OCI-LY7 (cell line): ENCODE results near the gene FLVCR2. TPM values are rescaled to one million over a fixed set of nuclear protein-coding genes. Genes with fewer than 3 reads are reported as not detected.

Source experiments
- BruUV-seq: library from RNA; stranded (reverse); fragments of 400-500 nt; replicated peaks from 2 replicates; lab custom pipeline; 2021; lab: Mats Ljungman, UMichigan
- CTCF ChIA-PET: fragments of 300-600 bp; sonication (Branson Sonifier 250); formaldehyde crosslinking; loops from one replicate; lab custom pipeline; 2022; ENCODE audit warnings: antibody characterized with exemption; ENCODE audit not compliant: unreplicated experiment; lab: Charles Lee
- POLR2A ChIA-PET: fragments of 300-600 bp; sonication (Branson Sonifier 250); formaldehyde crosslinking; loops from one replicate; lab custom pipeline; 2022; ENCODE audit warnings: antibody characterized with exemption; lab: Charles Lee
- DNase-seq: peaks from one replicate; pipeline ENCODE4 v3.0.0-alpha.2; 2015; ENCODE audit warnings: low spot score
- H2AFZ ChIP-seq: fragments of 200-600 bp; sonication (generic), shearing (Covaris generic); 2 replicates; pipeline ENCODE4 v1.6.1; 2014; ENCODE audit warnings: mild to moderate bottlenecking, antibody characterized with exemption, low read length, moderate library complexity
- H3K27ac ChIP-seq: fragments of 200-600 bp; sonication (generic); 2 replicates; pipeline ENCODE4 v1.5.1; 2014; ENCODE audit warnings: mixed run types, low read depth, mild to moderate bottlenecking, moderate library complexity, low read length, inconsistent platforms; ENCODE audit not compliant: poor library complexity, severe bottlenecking
- H3K36me3 ChIP-seq: fragments of 200-600 bp; sonication (generic); 2 replicates; pipeline ENCODE4 v1.6.1; 2014; ENCODE audit warnings: mild to moderate bottlenecking, antibody characterized with exemption, low read length, moderate library complexity, mixed read lengths; ENCODE audit not compliant: insufficient read depth
- H3K4me1 ChIP-seq: fragments of 200-600 bp; sonication (generic); 2 replicates; pipeline ENCODE4 v1.5.1; 2014; ENCODE audit warnings: mild to moderate bottlenecking, low read length; ENCODE audit not compliant: insufficient read depth, poor library complexity, severe bottlenecking
- H3K4me2 ChIP-seq: fragments of 200-600 bp; sonication (generic); 2 replicates; pipeline ENCODE4 v1.6.1; 2014; ENCODE audit warnings: mild to moderate bottlenecking, low read length
- H3K4me3 ChIP-seq: fragments of 200-600 bp; sonication (generic); 2 replicates; pipeline ENCODE4 v1.5.1; 2014; ENCODE audit warnings: mild to moderate bottlenecking, low read depth, low read length; ENCODE audit not compliant: poor library complexity, severe bottlenecking
- H3K79me2 ChIP-seq: fragments of 200-600 bp; sonication (generic); 2 replicates; pipeline ENCODE4 v1.6.1; 2016; ENCODE audit warnings: low read depth, mild to moderate bottlenecking, low read length, moderate library complexity, mixed read lengths; ENCODE audit not compliant: insufficient read depth
- H3K9me2 ChIP-seq: fragments of 200-600 bp; sonication (generic); 2 replicates; pipeline ENCODE4 v1.6.1; 2016; ENCODE audit warnings: mild to moderate bottlenecking, low read length, mixed read lengths; ENCODE audit not compliant: insufficient read depth
- H3K9me3 ChIP-seq: fragments of 200-600 bp; sonication (generic); 2 replicates; pipeline ENCODE4 v1.6.1; 2014; ENCODE audit warnings: mild to moderate bottlenecking, mixed run types, low read length, mixed read lengths
- H4K20me1 ChIP-seq: fragments of 200-600 bp; sonication (generic); 2 replicates; pipeline ENCODE4 v1.6.1; 2014; ENCODE audit warnings: mild to moderate bottlenecking, antibody characterized with exemption, low read length, moderate library complexity, mixed read lengths; ENCODE audit not compliant: insufficient read depth
- EZH2phosphoT487 ChIP-seq: fragments of 200-600 bp; sonication (generic); IDR thresholded peaks from 2 replicates; pipeline ENCODE4 v1.6.1; 2018; ENCODE audit warnings: low read depth, borderline replicate concordance, mild to moderate bottlenecking, mixed run types, antibody characterized with exemption, low read length, moderate library complexity, mixed read lengths
- intact Hi-C: fragments of 100-400 bp; cut with micrococcal nuclease; formaldehyde crosslinking; loops from one replicate; pipeline ENCODE4 v1.10.0; 2022; ENCODE audit not compliant: unreplicated experiment
- total RNA-seq, 2 experiments: library from RNA; depleted of rRNA in 1 of 2; stranded (reverse); fragments of >200 nt in 1 of 2; shearing (Covaris generic) in 1 of 2; gene quantifications; 2 replicates each; pipeline ENCODE4 v1.2.3, GENCODE V29; 2014 to 2022
- TF ChIP-seq, protein P1 (sequence below): fragments of 200-600 bp; sonication (generic); conservative IDR thresholded peaks from 2 replicates; pipeline ENCODE4 v1.5.1; 2014; ENCODE audit warnings: mild to moderate bottlenecking, antibody characterized with exemption, low read length, moderate library complexity, mixed read lengths

The FLVCR2 gene
- total RNA-seq, 2 experiments from 2014 or later: not detected

GRCh38 chr14:75539162-75539560, 39.3 kb upstream of the FLVCR2 start:
- Histone ChIP-seq H3K27ac (no peak overlapping the region), H3K4me1 (peaks cover 11% of the 10 kb centered on the region), H2AFZ (no peak overlapping the region), H3K4me3 (no peak overlapping the region), H3K9me2 (no peaks in the 10 kb centered on the region), H4K20me1 (no peaks in the 10 kb centered on the region), H3K9me3 (no peaks in the 10 kb centered on the region), H3K4me2 (no peak overlapping the region), H3K79me2 (no peaks in the 10 kb centered on the region), H3K36me3 (no peaks in the 10 kb centered on the region)
- no peak for DNase-seq
- BruUV-seq: no TSS peak
- no peak for TF ChIP-seq EZH2phosphoT487
- TF ChIP-seq, protein P1, sequence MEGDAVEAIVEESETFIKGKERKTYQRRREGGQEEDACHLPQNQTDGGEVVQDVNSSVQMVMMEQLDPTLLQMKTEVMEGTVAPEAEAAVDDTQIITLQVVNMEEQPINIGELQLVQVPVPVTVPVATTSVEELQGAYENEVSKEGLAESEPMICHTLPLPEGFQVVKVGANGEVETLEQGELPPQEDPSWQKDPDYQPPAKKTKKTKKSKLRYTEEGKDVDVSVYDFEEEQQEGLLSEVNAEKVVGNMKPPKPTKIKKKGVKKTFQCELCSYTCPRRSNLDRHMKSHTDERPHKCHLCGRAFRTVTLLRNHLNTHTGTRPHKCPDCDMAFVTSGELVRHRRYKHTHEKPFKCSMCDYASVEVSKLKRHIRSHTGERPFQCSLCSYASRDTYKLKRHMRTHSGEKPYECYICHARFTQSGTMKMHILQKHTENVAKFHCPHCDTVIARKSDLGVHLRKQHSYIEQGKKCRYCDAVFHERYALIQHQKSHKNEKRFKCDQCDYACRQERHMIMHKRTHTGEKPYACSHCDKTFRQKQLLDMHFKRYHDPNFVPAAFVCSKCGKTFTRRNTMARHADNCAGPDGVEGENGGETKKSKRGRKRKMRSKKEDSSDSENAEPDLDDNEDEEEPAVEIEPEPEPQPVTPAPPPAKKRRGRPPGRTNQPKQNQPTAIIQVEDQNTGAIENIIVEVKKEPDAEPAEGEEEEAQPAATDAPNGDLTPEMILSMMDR: no peak
- intact Hi-C loops: no loop called here
- ChIA-PET CTCF (no interaction called here), POLR2A (interaction anchor here (0.6 to 0.7 kb wide), 2 partner anchors 145 to 970 kb away, joined by 3 read pairs; no protein-coding TSS in a partner anchor)

- intact Hi-C loops: no loop called here
- no TSS peak for BruUV-seq
- DNase-seq: no peak
- Histone ChIP-seq H3K27ac (no peak overlapping the region), H3K36me3 (no peaks in the 10 kb centered on the region), H4K20me1 (no peaks in the 10 kb centered on the region), H3K4me3 (no peak overlapping the region), H3K9me3 (no peaks in the 10 kb centered on the region), H3K4me2 (no peak overlapping the region), H3K9me2 (no peaks in the 10 kb centered on the region), H3K4me1 (peaks cover 11% of the 10 kb centered on the region), H2AFZ (no peak overlapping the region), H3K79me2 (no peaks in the 10 kb centered on the region)
- ChIA-PET POLR2A (interaction anchor here (0.7 kb wide), 1 partner anchor 970 kb away, joined by 3 read pairs; no protein-coding TSS in a partner anchor), CTCF (no interaction called here)
- TF ChIP-seq, protein P1: no peak
- TF ChIP-seq EZH2phosphoT487: no peak
Observed at GRCh38 chr14:75539561-75540478, 38.6 kb upstream of the FLVCR2 start.

- TF ChIP-seq, protein P1: no peak
- no peak for TF ChIP-seq EZH2phosphoT487
- Histone ChIP-seq H4K20me1 (no peaks in the 10 kb centered on the region), H3K4me3 (no peak overlapping the region), H3K9me3 (no peaks in the 10 kb centered on the region), H3K79me2 (no peaks in the 10 kb centered on the region), H3K9me2 (no peaks in the 10 kb centered on the region), H3K4me2 (no peak overlapping the region), H3K27ac (no peak overlapping the region), H3K36me3 (no peaks in the 10 kb centered on the region), H3K4me1 (peaks cover 11% of the 10 kb centered on the region), H2AFZ (no peak overlapping the region)
- DNase-seq: no peak
- intact Hi-C loops: no loop called here
- CTCF ChIA-PET: interaction anchor here (0.6 kb wide), 1 partner anchor 895 kb away, joined by 3 read pairs; no protein-coding TSS in a partner anchor
- POLR2A ChIA-PET: no interaction called here
- BruUV-seq: no TSS peak
Observed at GRCh38 chr14:75540479-75540851, 38.0 kb upstream of the FLVCR2 start.
